Neural progenitor cell (in vitro differentiated cells): ENCODE data around the gene DOCK3.

Experiments used
- CTCF ChIP-seq: fragments of 200-600 bp; sonication (generic); IDR thresholded peaks from 2 replicates; pipeline ENCODE4 v1.5.1; 2017; ENCODE audit warnings: antibody characterized with exemption, mild to moderate bottlenecking
- EZH2phosphoT487 ChIP-seq: fragments of 200-600 bp; sonication (generic); IDR thresholded peaks from 2 replicates; pipeline ENCODE4 v1.6.1; 2017; ENCODE audit warnings: antibody characterized with exemption

DNA sequence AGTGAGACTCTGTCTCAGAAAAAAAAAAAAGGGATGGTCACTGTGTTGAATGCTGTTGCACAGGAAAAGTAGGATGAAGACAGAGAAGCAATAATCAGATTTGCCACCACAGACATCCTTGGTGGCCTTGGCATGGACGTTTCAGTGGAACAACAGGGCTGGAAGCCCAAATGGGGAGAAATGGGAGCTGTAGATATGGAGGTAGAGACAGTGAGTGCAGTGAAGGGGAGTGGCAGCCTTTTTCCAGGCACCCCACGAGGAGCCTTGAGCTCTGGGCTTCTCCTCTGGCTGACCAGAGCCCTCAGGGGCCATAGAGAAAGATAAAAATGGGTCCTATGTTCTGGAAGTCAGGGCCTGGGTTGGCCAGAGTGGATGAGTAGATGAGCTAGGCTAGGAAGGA lies 12.3 kb upstream of the DOCK3 start:
- TF ChIP-seq CTCF = no peak
- no peak for TF ChIP-seq EZH2phosphoT487
